ENCODE results near the gene LYPD4. TPM values are rescaled to one million over a fixed set of nuclear protein-coding genes. Genes with fewer than 3 reads are reported as not detected.

The LYPD4 gene
- total and polyA plus RNA-seq, 2 donors (not counting 1 experiment from before 2014, with no cell fraction given): not detected

DNA sequence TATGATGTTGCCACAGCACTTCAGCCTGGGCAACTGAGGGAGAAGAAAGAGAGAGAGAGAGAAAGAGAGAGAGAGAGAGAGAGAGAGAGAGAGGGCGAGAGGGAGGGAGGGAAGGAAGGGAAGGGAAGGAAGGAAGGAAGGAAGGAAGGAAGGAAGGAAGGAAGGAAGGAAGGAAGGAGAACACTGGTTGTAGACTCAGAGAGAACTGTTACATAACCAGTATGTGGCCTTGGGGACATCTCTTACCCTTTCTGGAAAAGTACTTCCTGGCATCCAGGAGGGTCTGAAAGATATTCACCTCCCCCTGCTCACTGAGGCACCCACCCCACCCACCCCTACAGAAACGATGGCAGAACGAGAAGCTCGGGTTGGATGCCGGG is 35.8 kb upstream of the LYPD4 start:
- peaks cover 10% of the 10 kb centered on the region for H3K79me2 ChIP-seq (ENCODE audit: control insufficient read depth, insufficient read depth, low read length)
- H3K4me1 ChIP-seq (ENCODE audit: control insufficient read depth, extremely low read depth, insufficient read depth, low read length): peaks cover 5% of the 10 kb centered on the region
- no peaks in the 10 kb centered on the region for H3K9me3 ChIP-seq (ENCODE audit: control insufficient read depth, insufficient read depth, low read depth, low read length)
- no peak overlapping the region for H2AFZ ChIP-seq (ENCODE audit: low read length)
- H3K4me3 ChIP-seq (replicated peaks in 1 of 4; ENCODE audit: control extremely low read depth in 1 of 4, insufficient read depth in 1 of 4, low read depth in 3 of 4, low read length in 4 of 4): no peak overlapping the region
- H3K9ac ChIP-seq (ENCODE audit: insufficient read depth, low read length): no peak overlapping the region
- no peaks in the 10 kb centered on the region for H3K36me3 ChIP-seq (ENCODE audit: control insufficient read depth, insufficient read depth, low read length)
- no peak overlapping the region for H3K4me2 ChIP-seq (ENCODE audit: extremely low read depth, insufficient read depth, low read length)
- H3K27ac ChIP-seq (ENCODE audit: insufficient read depth, low read length): no peak overlapping the region
- peaks cover 4% of the 10 kb centered on the region for H3K27me3 ChIP-seq (ENCODE audit: control insufficient read depth, insufficient read depth, low read length)
- no peak for DNase-seq (ENCODE audit: low read depth in 2 of 2)
- H4K20me1 ChIP-seq (ENCODE audit: control insufficient read depth, extremely low read depth, insufficient read depth, low read length): no peaks in the 10 kb centered on the region
- no peak for TF ChIP-seq EZH2 (IDR thresholded peaks at IDR 0.05; ENCODE audit: low read length, missing control alignments)
- TF ChIP-seq, protein P1, sequence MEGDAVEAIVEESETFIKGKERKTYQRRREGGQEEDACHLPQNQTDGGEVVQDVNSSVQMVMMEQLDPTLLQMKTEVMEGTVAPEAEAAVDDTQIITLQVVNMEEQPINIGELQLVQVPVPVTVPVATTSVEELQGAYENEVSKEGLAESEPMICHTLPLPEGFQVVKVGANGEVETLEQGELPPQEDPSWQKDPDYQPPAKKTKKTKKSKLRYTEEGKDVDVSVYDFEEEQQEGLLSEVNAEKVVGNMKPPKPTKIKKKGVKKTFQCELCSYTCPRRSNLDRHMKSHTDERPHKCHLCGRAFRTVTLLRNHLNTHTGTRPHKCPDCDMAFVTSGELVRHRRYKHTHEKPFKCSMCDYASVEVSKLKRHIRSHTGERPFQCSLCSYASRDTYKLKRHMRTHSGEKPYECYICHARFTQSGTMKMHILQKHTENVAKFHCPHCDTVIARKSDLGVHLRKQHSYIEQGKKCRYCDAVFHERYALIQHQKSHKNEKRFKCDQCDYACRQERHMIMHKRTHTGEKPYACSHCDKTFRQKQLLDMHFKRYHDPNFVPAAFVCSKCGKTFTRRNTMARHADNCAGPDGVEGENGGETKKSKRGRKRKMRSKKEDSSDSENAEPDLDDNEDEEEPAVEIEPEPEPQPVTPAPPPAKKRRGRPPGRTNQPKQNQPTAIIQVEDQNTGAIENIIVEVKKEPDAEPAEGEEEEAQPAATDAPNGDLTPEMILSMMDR (conservative IDR thresholded peaks at IDR 0.05 in 1 of 2, IDR thresholded peaks at IDR 0.05 in 1 of 2; ENCODE audit: low read depth in 1 of 2, low read length in 2 of 2): no peak

DNA sequence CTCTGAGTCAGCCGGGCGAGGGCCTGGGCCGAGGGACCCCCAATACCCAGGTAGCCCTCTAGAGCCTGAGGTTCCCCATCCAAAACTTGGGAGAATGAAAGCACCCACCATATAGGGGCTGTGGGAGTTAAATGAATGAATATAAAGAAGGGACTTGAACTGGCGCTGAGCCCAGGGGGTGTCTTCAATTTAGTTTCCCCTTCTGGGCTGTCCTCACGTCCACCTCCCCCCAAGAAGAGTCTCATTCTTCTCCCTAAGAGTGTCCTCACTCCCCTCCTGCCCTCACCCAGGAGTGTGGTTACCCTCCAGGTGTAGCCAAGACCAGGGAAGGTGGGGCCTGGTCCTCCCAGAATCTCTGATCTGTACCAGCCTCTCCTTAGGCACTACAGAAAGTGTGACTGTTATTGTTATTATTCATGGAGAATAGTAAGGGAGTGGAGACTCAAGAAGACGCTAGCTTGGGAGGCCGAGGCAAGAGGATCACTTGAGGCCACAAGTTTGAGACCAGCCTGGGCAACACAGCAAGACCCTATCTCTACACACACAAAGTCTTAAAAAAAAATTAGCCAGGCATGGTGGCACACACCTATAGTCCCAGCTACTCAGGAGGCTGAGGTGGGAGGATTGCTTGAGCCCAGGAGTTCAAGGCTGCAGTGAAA is 35.3 kb upstream of the LYPD4 start:
- H3K9ac ChIP-seq (ENCODE audit: insufficient read depth, low read length): no peak overlapping the region
- peaks cover 4% of the 10 kb centered on the region for H3K27me3 ChIP-seq (ENCODE audit: control insufficient read depth, insufficient read depth, low read length)
- peaks cover 1% of the 10 kb centered on the region for H3K4me1 ChIP-seq (ENCODE audit: control insufficient read depth, extremely low read depth, insufficient read depth, low read length)
- H3K4me3 ChIP-seq (replicated peaks in 1 of 4; ENCODE audit: control extremely low read depth in 1 of 4, insufficient read depth in 1 of 4, low read depth in 3 of 4, low read length in 4 of 4): no peak overlapping the region
- H3K4me2 ChIP-seq (ENCODE audit: extremely low read depth, insufficient read depth, low read length): no peak overlapping the region
- no peak for DNase-seq (ENCODE audit: low read depth in 2 of 2)
- H3K27ac ChIP-seq (ENCODE audit: insufficient read depth, low read length): no peak overlapping the region
- H3K36me3 ChIP-seq (ENCODE audit: control insufficient read depth, insufficient read depth, low read length): no peaks in the 10 kb centered on the region
- H2AFZ ChIP-seq (ENCODE audit: low read length): no peak overlapping the region
- H3K9me3 ChIP-seq (ENCODE audit: control insufficient read depth, insufficient read depth, low read depth, low read length): no peaks in the 10 kb centered on the region
- TF ChIP-seq, protein P1 (conservative IDR thresholded peaks at IDR 0.05 in 1 of 2, IDR thresholded peaks at IDR 0.05 in 1 of 2; ENCODE audit: low read depth in 1 of 2, low read length in 2 of 2): no peak
- TF ChIP-seq EZH2 (IDR thresholded peaks at IDR 0.05; ENCODE audit: low read length, missing control alignments): no peak
- H3K79me2 ChIP-seq (ENCODE audit: control insufficient read depth, insufficient read depth, low read length): peaks cover 6% of the 10 kb centered on the region
- H4K20me1 ChIP-seq (ENCODE audit: control insufficient read depth, extremely low read depth, insufficient read depth, low read length): no peaks in the 10 kb centered on the region

DNA sequence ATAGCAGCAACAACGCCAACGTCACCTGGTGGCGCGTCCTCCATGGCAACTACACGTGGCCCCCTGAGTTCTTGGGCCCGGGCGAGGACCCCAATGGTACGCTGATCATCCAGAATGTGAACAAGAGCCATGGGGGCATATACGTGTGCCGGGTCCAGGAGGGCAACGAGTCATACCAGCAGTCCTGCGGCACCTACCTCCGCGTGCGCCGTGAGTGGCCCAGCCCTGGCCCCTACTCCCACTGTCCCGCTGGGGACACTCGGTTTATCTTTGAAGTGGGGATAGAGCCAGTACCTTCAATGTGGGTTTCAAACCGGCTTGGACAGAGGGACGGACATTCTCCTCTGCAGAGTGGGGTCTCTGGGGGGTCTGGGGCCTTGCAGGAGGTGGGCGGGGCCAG is 34.6 kb upstream of the LYPD4 start:
- no peak for TF ChIP-seq EZH2 (IDR thresholded peaks at IDR 0.05; ENCODE audit: low read length, missing control alignments)
- TF ChIP-seq, protein P1 (conservative IDR thresholded peaks at IDR 0.05 in 1 of 2, IDR thresholded peaks at IDR 0.05 in 1 of 2; ENCODE audit: low read depth in 1 of 2, low read length in 2 of 2): no peak

More for the DNA sequence above, 34.6 kb upstream of the LYPD4 start:
- Histone ChIP-seq H3K9me3 (ENCODE audit: control insufficient read depth, insufficient read depth, low read depth, low read length) (no peaks in the 10 kb centered on the region), H3K4me1 (ENCODE audit: control insufficient read depth, extremely low read depth, insufficient read depth, low read length) (no peaks in the 10 kb centered on the region), H3K79me2 (ENCODE audit: control insufficient read depth, insufficient read depth, low read length) (no peaks in the 10 kb centered on the region), H3K4me3 (replicated peaks in 1 of 4; ENCODE audit: control extremely low read depth in 1 of 4, insufficient read depth in 1 of 4, low read depth in 3 of 4, low read length in 4 of 4) (no peak overlapping the region), H3K27me3 (ENCODE audit: control insufficient read depth, insufficient read depth, low read length) (peaks cover 4% of the 10 kb centered on the region), H2AFZ (ENCODE audit: low read length) (no peak overlapping the region), H4K20me1 (ENCODE audit: control insufficient read depth, extremely low read depth, insufficient read depth, low read length) (no peaks in the 10 kb centered on the region), H3K9ac (ENCODE audit: insufficient read depth, low read length) (no peak overlapping the region), H3K27ac (ENCODE audit: insufficient read depth, low read length) (no peak overlapping the region), H3K4me2 (ENCODE audit: extremely low read depth, insufficient read depth, low read length) (no peak overlapping the region), H3K36me3 (ENCODE audit: control insufficient read depth, insufficient read depth, low read length) (no peaks in the 10 kb centered on the region)
- DNase-seq (ENCODE audit: low read depth in 2 of 2): no peak

All from fibroblast of lung (primary cell).